Kidney epithelial cell (primary cell): Measurements from ENCODE around the gene XDH. TPM values are rescaled to one million over a fixed set of nuclear protein-coding genes. Genes with fewer than 3 reads are reported as not detected.
A peak's percentile ranks its signal among the peaks of the same experiment; 100 is the strongest.

Source experiments
- DNase-seq: peaks from one replicate; pipeline ENCODE4 v3.0.0-alpha.2; 2010; ENCODE audit warnings: low read depth
- H3K27me3 ChIP-seq: 2 replicates; pipeline ENCODE4 v1.6.0; 2011; ENCODE audit warnings: low read length; ENCODE audit not compliant: control insufficient read depth, insufficient read depth
- H3K36me3 ChIP-seq: 2 replicates; pipeline ENCODE4 v1.5.1; 2011; ENCODE audit warnings: low read length; ENCODE audit not compliant: control insufficient read depth, insufficient read depth
- H3K4me3 ChIP-seq: 2 replicates; pipeline ENCODE4 v1.5.1; 2011; ENCODE audit warnings: low read depth, mild to moderate bottlenecking, control low read depth, low read length
- total RNA-seq: library from RNA; depleted of rRNA; stranded (reverse); fragments of >200 nt; gene quantifications from 2 replicates; pipeline ENCODE4 v1.2.3, GENCODE V29; 2015
- TF ChIP-seq, protein P1 (sequence below): IDR thresholded peaks from 2 replicates; pipeline ENCODE4 v1.5.1; 2011; ENCODE audit warnings: mild to moderate bottlenecking, moderate library complexity, low read length, control low read depth, inconsistent platforms; ENCODE audit not compliant: insufficient read depth, poor library complexity, severe bottlenecking

Gene XDH
- total RNA-seq, 1 donor from 2014 or later: 4.4 TPM

DNA sequence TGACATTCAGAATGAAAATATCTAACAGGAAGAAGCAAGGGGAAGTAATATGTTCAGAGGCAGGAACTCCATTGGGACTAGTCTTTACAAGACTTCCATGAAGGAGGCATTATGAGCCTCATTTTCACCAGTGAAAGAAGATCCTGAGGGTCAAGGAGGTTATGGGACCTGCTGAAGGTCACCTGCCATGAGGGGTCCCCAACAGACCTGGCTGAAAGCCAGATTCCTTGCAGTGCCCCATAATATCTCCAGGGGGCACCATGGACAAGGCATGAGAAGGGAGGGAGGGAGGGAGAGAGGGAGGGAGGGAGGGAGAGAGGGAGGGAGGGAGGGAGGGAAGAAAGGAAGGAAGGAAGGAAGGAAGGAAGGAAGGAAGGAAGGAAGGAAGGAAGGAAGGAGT lies 27.9 kb downstream of the XDH start:
- no peaks in the 10 kb centered on the region for H3K36me3 ChIP-seq
- no peak for DNase-seq
- TF ChIP-seq, protein P1, sequence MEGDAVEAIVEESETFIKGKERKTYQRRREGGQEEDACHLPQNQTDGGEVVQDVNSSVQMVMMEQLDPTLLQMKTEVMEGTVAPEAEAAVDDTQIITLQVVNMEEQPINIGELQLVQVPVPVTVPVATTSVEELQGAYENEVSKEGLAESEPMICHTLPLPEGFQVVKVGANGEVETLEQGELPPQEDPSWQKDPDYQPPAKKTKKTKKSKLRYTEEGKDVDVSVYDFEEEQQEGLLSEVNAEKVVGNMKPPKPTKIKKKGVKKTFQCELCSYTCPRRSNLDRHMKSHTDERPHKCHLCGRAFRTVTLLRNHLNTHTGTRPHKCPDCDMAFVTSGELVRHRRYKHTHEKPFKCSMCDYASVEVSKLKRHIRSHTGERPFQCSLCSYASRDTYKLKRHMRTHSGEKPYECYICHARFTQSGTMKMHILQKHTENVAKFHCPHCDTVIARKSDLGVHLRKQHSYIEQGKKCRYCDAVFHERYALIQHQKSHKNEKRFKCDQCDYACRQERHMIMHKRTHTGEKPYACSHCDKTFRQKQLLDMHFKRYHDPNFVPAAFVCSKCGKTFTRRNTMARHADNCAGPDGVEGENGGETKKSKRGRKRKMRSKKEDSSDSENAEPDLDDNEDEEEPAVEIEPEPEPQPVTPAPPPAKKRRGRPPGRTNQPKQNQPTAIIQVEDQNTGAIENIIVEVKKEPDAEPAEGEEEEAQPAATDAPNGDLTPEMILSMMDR: no peak

DNA sequence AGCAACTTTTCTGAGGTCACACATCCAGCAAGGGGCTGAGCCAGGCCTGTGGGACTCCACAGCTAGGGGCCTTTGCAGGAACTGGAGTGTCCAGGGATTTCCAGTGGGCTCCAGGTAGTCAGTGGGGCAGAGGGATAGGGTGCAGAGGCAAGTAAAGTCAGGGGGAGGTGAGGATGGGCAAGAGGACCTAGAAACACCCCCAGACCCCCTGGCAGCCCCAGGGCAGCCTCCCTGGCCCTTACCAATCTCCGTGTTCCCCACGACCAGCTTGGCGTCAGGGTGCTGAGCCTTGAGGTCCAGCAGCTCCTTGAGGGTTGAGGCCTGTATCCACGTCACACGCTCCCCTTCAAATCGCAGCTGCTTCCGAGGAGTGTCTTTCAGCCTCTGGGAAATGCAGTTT lies 28.4 kb downstream of the XDH start:
- Histone ChIP-seq H3K36me3 (no peaks in the 10 kb centered on the region), H3K4me3 (no peak overlapping the region), H3K27me3 (no peaks in the 10 kb centered on the region)
- TF ChIP-seq, protein P1: no peak
- DNase-seq: no peak

More for the DNA sequence above, 27.9 kb downstream of the XDH start:
- Histone ChIP-seq H3K4me3 (no peak overlapping the region), H3K27me3 (no peaks in the 10 kb centered on the region)

- Histone ChIP-seq H3K36me3 (no peaks in the 10 kb centered on the region), H3K27me3 (no peaks in the 10 kb centered on the region), H3K4me3 (no peak overlapping the region)
- TF ChIP-seq, protein P1: no peak
- peak; percentile 96 for DNase-seq
Measured at GRCh38 chr2:31384771-31385276, 29.7 kb downstream of the XDH start.

DNA sequence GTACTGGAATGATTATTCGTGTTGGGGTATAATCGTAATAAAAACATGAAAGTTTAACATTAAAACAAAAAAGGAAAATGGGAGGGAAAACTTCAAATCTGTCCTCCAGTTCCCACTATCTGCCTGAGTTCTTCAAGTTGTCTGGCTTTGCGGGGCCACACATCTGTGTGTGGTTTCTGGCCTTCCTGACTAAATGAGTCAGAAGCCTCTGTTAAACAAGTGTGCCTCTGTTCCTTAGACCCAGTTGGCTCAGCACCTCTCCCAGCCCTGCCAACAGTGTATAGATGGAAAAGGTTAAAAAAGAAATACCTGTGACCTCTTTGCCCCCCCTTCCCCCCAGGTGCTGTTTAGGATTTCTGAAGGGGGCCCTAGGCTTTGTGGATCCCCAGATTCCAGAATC lies 30.2 kb downstream of the XDH start:
- TF ChIP-seq, protein P1: no peak
- DNase-seq: peak; percentile 84
- H3K36me3 ChIP-seq: no peaks in the 10 kb centered on the region
- no peaks in the 10 kb centered on the region for H3K27me3 ChIP-seq
- no peak overlapping the region for H3K4me3 ChIP-seq

- TF ChIP-seq, protein P1: no peak
- Histone ChIP-seq H3K27me3 (no peaks in the 10 kb centered on the region), H3K36me3 (no peaks in the 10 kb centered on the region), H3K4me3 (no peak overlapping the region)
- no peak for DNase-seq
Measured at GRCh38 chr2:31383471-31384153, 30.9 kb downstream of the XDH start.
